Mesendoderm (in vitro differentiated cells): ENCODE data around the gene MSRB1.
"Not testable (repeated sequence)": the region's sequence is repeated elsewhere in the genome, so short reads cannot be mapped to it uniquely, and the experiment has no call there.

Experiments used
- DNase-seq: peaks from one replicate; pipeline ENCODE4 v3.0.0; 2013
- H2AK5ac ChIP-seq: 2 replicates; pipeline ENCODE4 v1.6.1; 2013; ENCODE audit warnings: low read length, inconsistent platforms
- H2BK120ac ChIP-seq: 2 replicates; pipeline ENCODE4 v1.6.1; 2013; ENCODE audit warnings: low read depth, mild to moderate bottlenecking, low read length, moderate library complexity, mixed read lengths
- H2BK15ac ChIP-seq: replicated peaks from 2 replicates; pipeline ENCODE4 v1.6.1; 2013; ENCODE audit warnings: low read depth, mild to moderate bottlenecking, moderate library complexity
- H2BK5ac ChIP-seq: 2 replicates; pipeline ENCODE4 v1.6.1; 2013; ENCODE audit warnings: low read length, inconsistent platforms
- H3K18ac ChIP-seq: 2 replicates; pipeline ENCODE4 v1.6.1; 2013; ENCODE audit warnings: mild to moderate bottlenecking, low read length, mixed read lengths
- H3K23ac ChIP-seq: one replicate; pipeline ENCODE4 v1.6.1; 2013; ENCODE audit warnings: low read length
- H3K27ac ChIP-seq: 2 replicates; pipeline ENCODE4 v1.5.1; 2013; ENCODE audit warnings: low read depth, mild to moderate bottlenecking, inconsistent platforms, low read length, moderate library complexity
- H3K27me3 ChIP-seq: 2 replicates; pipeline ENCODE4 v1.6.1; 2013; ENCODE audit warnings: low read length, control low read depth, mild to moderate bottlenecking, inconsistent platforms; ENCODE audit not compliant: insufficient read depth, poor library complexity
- H3K36me3 ChIP-seq: 2 replicates; pipeline ENCODE4 v1.6.1; 2013; ENCODE audit warnings: low read length, inconsistent platforms; ENCODE audit not compliant: control insufficient read depth, insufficient read depth
- H3K4ac ChIP-seq: one replicate; pipeline ENCODE4 v1.6.1; 2013; ENCODE audit warnings: low read depth, mild to moderate bottlenecking, low read length, moderate library complexity
- H3K4me1 ChIP-seq: 2 replicates; pipeline ENCODE4 v1.6.1; 2013; ENCODE audit warnings: low read depth, low read length, inconsistent platforms; ENCODE audit not compliant: control insufficient read depth
- H3K4me2 ChIP-seq: 2 replicates; pipeline ENCODE4 v1.6.1; 2013; ENCODE audit warnings: low read length
- H3K4me3 ChIP-seq: 2 replicates; pipeline ENCODE4 v1.5.1; 2013; ENCODE audit warnings: mild to moderate bottlenecking, low read length
- H3K56ac ChIP-seq: one replicate; pipeline ENCODE4 v1.6.1; 2013; ENCODE audit warnings: low read length
- H3K79me1 ChIP-seq: 2 replicates; pipeline ENCODE4 v1.6.1; 2013; ENCODE audit warnings: low read length, inconsistent platforms
- H3K79me2 ChIP-seq: 2 replicates; pipeline ENCODE4 v1.6.1; 2013; ENCODE audit warnings: mild to moderate bottlenecking, low read length; ENCODE audit not compliant: control insufficient read depth, insufficient read depth
- H3K9ac ChIP-seq: 2 replicates; pipeline ENCODE4 v1.6.1; 2013; ENCODE audit warnings: low read length, inconsistent platforms
- H4K5ac ChIP-seq: one replicate; pipeline ENCODE4 v1.6.1; 2013; ENCODE audit warnings: low read length
- H4K8ac ChIP-seq: one replicate; pipeline ENCODE4 v1.6.1; 2013; ENCODE audit warnings: low read depth, mild to moderate bottlenecking, control low read depth, low read length, moderate library complexity
- WGBS: extraction: QIAGEN DNeasy Blood & Tissue Kit; methylation state at CpG from one replicate; pipeline ENCODE4 v1.1.7; 2013; ENCODE audit warnings: low lambda C conversion rate, missing lambda C conversion rate; ENCODE audit not compliant: insufficient coverage; ENCODE audit errors: extremely low coverage; 5-methylcytosine and 5-hydroxymethylcytosine counted together

The MSRB1 gene

GRCh38 chr16:1900452-1900774, 42.6 kb downstream of the MSRB1 start:
- H3K79me2 ChIP-seq = no peaks in the 10 kb centered on the region
- no peak overlapping the region for H3K4ac ChIP-seq
- H3K36me3 ChIP-seq = no peaks in the 10 kb centered on the region
- no peaks in the 10 kb centered on the region for H3K27me3 ChIP-seq
- H2AK5ac ChIP-seq = no peak overlapping the region
- H2BK15ac ChIP-seq = no peak overlapping the region
- no peaks in the 10 kb centered on the region for H3K79me1 ChIP-seq
- H3K23ac ChIP-seq = no peak overlapping the region
- no peak overlapping the region for H4K8ac ChIP-seq
- H2BK120ac ChIP-seq = no peak overlapping the region
- no peak overlapping the region for H3K9ac ChIP-seq
- no peak overlapping the region for H2BK5ac ChIP-seq
- no peak overlapping the region for H4K5ac ChIP-seq
- H3K27ac ChIP-seq = no peak overlapping the region
- no peak overlapping the region for H3K4me3 ChIP-seq
- H3K56ac ChIP-seq = no peak overlapping the region
- H3K4me2 ChIP-seq = no peak overlapping the region
- no peaks in the 10 kb centered on the region for H3K4me1 ChIP-seq
- H3K18ac ChIP-seq = no peak overlapping the region
- DNase-seq = no peak
- WGBS = no CpG with 5 or more reads among the region's 9 CpGs

DNA sequence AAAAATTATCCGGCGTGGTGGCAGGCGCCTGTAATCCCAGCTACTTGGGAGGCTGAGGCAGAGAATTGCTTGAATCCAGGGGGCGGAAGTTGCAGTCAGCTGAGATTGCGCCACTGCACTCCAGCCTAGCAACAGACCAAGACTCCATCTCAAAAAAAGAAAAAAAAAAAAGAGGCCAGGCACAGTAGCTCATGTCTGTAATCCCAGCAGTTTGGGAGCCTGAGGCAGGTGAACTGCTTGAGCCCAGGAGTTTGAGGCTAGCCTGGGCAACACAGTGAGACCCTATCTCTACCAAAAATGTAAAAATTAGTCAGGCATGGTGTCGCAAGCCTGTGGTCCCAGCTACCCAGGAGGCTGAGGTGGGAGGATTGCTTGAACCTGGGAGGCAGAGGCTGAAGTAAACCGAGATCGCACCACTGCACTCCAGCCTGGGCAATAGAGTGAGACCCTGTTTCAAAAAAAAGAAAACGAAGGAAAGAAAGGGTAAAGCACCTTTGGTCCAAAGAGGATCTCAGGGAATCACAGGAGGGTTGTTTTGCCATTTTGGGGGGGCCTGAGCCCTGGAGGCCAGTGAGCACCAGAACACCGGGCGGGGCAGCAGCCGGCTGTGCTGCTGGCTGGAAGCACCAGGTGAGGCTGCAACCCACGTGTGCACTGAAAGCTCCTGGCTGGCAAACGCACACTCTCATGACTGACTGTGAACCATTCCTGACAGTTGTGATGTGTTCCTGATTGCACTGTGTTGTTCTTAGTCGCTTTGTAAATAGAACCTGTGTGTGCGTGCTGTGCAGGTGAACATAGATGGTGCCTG, 43.2 kb downstream of the MSRB1 start:
- no CpG with 5 or more reads among the region's 16 CpGs for WGBS
- Histone ChIP-seq H3K18ac (no peak overlapping the region), H3K79me1 (no peaks in the 10 kb centered on the region), H3K4me3 (no peak overlapping the region), H3K27ac (no peak overlapping the region), H4K5ac (no peak overlapping the region), H3K27me3 (no peaks in the 10 kb centered on the region), H2BK15ac (no peak overlapping the region), H2BK120ac (no peak overlapping the region), H3K79me2 (no peaks in the 10 kb centered on the region), H3K4me1 (no peaks in the 10 kb centered on the region), H2AK5ac (no peak overlapping the region), H3K9ac (no peak overlapping the region), H3K4ac (no peak overlapping the region), H2BK5ac (no peak overlapping the region), H3K23ac (no peak overlapping the region), H4K8ac (no peak overlapping the region), H3K36me3 (no peaks in the 10 kb centered on the region), H3K4me2 (no peak overlapping the region), H3K56ac (no peak overlapping the region)
- DNase-seq = no peak

GRCh38 chr16:1897692-1898091, 45.3 kb downstream of the MSRB1 start:
- H3K36me3 ChIP-seq, H2BK15ac ChIP-seq, H3K9ac ChIP-seq, H3K4me2 ChIP-seq, H3K18ac ChIP-seq, H3K79me2 ChIP-seq, H3K23ac ChIP-seq, H3K4ac ChIP-seq, H3K27ac ChIP-seq, H3K79me1 ChIP-seq, H2AK5ac ChIP-seq, H3K27me3 ChIP-seq, H3K4me3 ChIP-seq, H2BK120ac ChIP-seq, H3K56ac ChIP-seq, H4K8ac ChIP-seq, H4K5ac ChIP-seq, H3K4me1 ChIP-seq, DNase-seq, H2BK5ac ChIP-seq: not testable (repeated sequence)
- WGBS = no CpG with 5 or more reads among the region's 2 CpGs

- DNase-seq = no peak
- no peak overlapping the region for H4K5ac ChIP-seq
- H2BK15ac ChIP-seq = no peak overlapping the region
- no peak overlapping the region for H3K4me2 ChIP-seq
- H2BK120ac ChIP-seq = no peak overlapping the region
- H3K56ac ChIP-seq = no peak overlapping the region
- H3K4ac ChIP-seq = no peak overlapping the region
- no peak overlapping the region for H2AK5ac ChIP-seq
- no peak overlapping the region for H3K23ac ChIP-seq
- H3K4me1 ChIP-seq = no peaks in the 10 kb centered on the region
- no peak overlapping the region for H3K9ac ChIP-seq
- H3K79me1 ChIP-seq = no peaks in the 10 kb centered on the region
- no peak overlapping the region for H3K18ac ChIP-seq
- WGBS = no CpG with 5 or more reads among the region's 27 CpGs
- H3K79me2 ChIP-seq = no peaks in the 10 kb centered on the region
- no peaks in the 10 kb centered on the region for H3K27me3 ChIP-seq
- H4K8ac ChIP-seq = no peak overlapping the region
- no peak overlapping the region for H3K4me3 ChIP-seq
- H2BK5ac ChIP-seq = no peak overlapping the region
- H3K27ac ChIP-seq = no peak overlapping the region
- no peaks in the 10 kb centered on the region for H3K36me3 ChIP-seq
Observed at GRCh38 chr16:1895949-1896675, 46.9 kb downstream of the MSRB1 start.

GRCh38 chr16:1895068-1895467, 47.9 kb downstream of the MSRB1 start:
- Histone ChIP-seq H3K4me2 (no peak overlapping the region), H3K18ac (no peak overlapping the region)
- no CpG with 5 or more reads among the region's 5 CpGs for WGBS

More at GRCh38 chr16:1895068-1895467, 47.9 kb downstream of the MSRB1 start:
- no peaks in the 10 kb centered on the region for H3K36me3 ChIP-seq
- H3K79me2 ChIP-seq = no peaks in the 10 kb centered on the region
- H2BK120ac ChIP-seq = no peak overlapping the region
- H3K79me1 ChIP-seq = no peaks in the 10 kb centered on the region
- no peak overlapping the region for H3K23ac ChIP-seq
- no peaks in the 10 kb centered on the region for H3K27me3 ChIP-seq
- no peak overlapping the region for H4K5ac ChIP-seq
- no peak for DNase-seq
- H3K9ac ChIP-seq = no peak overlapping the region
- no peak overlapping the region for H2AK5ac ChIP-seq
- no peak overlapping the region for H3K27ac ChIP-seq
- H3K56ac ChIP-seq = no peak overlapping the region
- H3K4me1 ChIP-seq = no peaks in the 10 kb centered on the region
- H3K4ac ChIP-seq = no peak overlapping the region
- no peak overlapping the region for H2BK5ac ChIP-seq
- no peak overlapping the region for H4K8ac ChIP-seq
- no peak overlapping the region for H2BK15ac ChIP-seq
- H3K4me3 ChIP-seq = no peak overlapping the region
